ENCODE measurements around the gene SLC25A5.
"Not testable (repeated sequence)": the region's sequence is repeated elsewhere in the genome, so short reads cannot be mapped to it uniquely, and the experiment has no call there.

The SLC25A5 gene

GRCh38 chrX:119505145-119505544 is 36.9 kb downstream of the SLC25A5 start:
- H3K4me1 ChIP-seq (ENCODE audit: control insufficient read depth, insufficient read depth, low read length) = peaks cover 10% of the 10 kb centered on the region; the same call in 1 of the 2 replicates
- H3K9me3 ChIP-seq (ENCODE audit: control insufficient read depth, insufficient read depth, low read depth, low read length); H3K36me3 ChIP-seq (ENCODE audit: control insufficient read depth, insufficient read depth, low read length); H3K27ac ChIP-seq (ENCODE audit: low read depth, low read length); H3K9ac ChIP-seq (ENCODE audit: low read length); H3K27me3 ChIP-seq (ENCODE audit: control insufficient read depth, insufficient read depth, low read length); H3K4me3 ChIP-seq (ENCODE audit: low read depth, low read length): not testable (repeated sequence)

- Histone ChIP-seq H3K4me1 (ENCODE audit: control insufficient read depth, insufficient read depth, low read length) (peaks cover 10% of the 10 kb centered on the region; the same call in 1 of the 2 replicates), H3K9me3 (ENCODE audit: control insufficient read depth, insufficient read depth, low read depth, low read length) (peaks cover 2% of the 10 kb centered on the region; the same call in 1 of the 2 replicates), H3K27ac (ENCODE audit: low read depth, low read length) (no peak overlapping the region), H3K27me3 (ENCODE audit: control insufficient read depth, insufficient read depth, low read length) (no peaks in the 10 kb centered on the region), H3K36me3 (ENCODE audit: control insufficient read depth, insufficient read depth, low read length) (no peaks in the 10 kb centered on the region), H3K9ac (ENCODE audit: low read length) (no peak overlapping the region), H3K4me3 (ENCODE audit: low read depth, low read length) (no peak overlapping the region)
Observed at GRCh38 chrX:119505945-119506344, 37.7 kb downstream of the SLC25A5 start.

- Histone ChIP-seq H3K4me3 (ENCODE audit: low read depth, low read length) (no peak overlapping the region), H3K27me3 (ENCODE audit: control insufficient read depth, insufficient read depth, low read length) (no peaks in the 10 kb centered on the region), H3K4me1 (ENCODE audit: control insufficient read depth, insufficient read depth, low read length) (peaks cover 10% of the 10 kb centered on the region; the same call in 1 of the 2 replicates), H3K27ac (ENCODE audit: low read depth, low read length) (no peak overlapping the region), H3K9me3 (ENCODE audit: control insufficient read depth, insufficient read depth, low read depth, low read length) (no peaks in the 10 kb centered on the region; the same call in 1 of the 2 replicates), H3K9ac (ENCODE audit: low read length) (no peak overlapping the region), H3K36me3 (ENCODE audit: control insufficient read depth, insufficient read depth, low read length) (no peaks in the 10 kb centered on the region)
Observed at GRCh38 chrX:119507206-119507605, 39.0 kb downstream of the SLC25A5 start.

- H3K9me3 ChIP-seq (ENCODE audit: control insufficient read depth, insufficient read depth, low read depth, low read length) = peaks cover 2% of the 10 kb centered on the region; the same call in 1 of the 2 replicates
- no peak overlapping the region for H3K9ac ChIP-seq (ENCODE audit: low read length)
- no peaks in the 10 kb centered on the region for H3K36me3 ChIP-seq (ENCODE audit: control insufficient read depth, insufficient read depth, low read length)
- no peak overlapping the region for H3K27ac ChIP-seq (ENCODE audit: low read depth, low read length)
- H3K4me3 ChIP-seq (ENCODE audit: low read depth, low read length) = no peak overlapping the region
- no peaks in the 10 kb centered on the region for H3K27me3 ChIP-seq (ENCODE audit: control insufficient read depth, insufficient read depth, low read length)
- H3K4me1 ChIP-seq (ENCODE audit: control insufficient read depth, insufficient read depth, low read length) = no peaks in the 10 kb centered on the region
Observed at GRCh38 chrX:119512146-119512800, 44.0 kb downstream of the SLC25A5 start.

- Histone ChIP-seq H3K4me3 (ENCODE audit: low read depth, low read length) (no peak overlapping the region), H3K27ac (ENCODE audit: low read depth, low read length) (no peak overlapping the region), H3K27me3 (ENCODE audit: control insufficient read depth, insufficient read depth, low read length) (no peaks in the 10 kb centered on the region), H3K9me3 (ENCODE audit: control insufficient read depth, insufficient read depth, low read depth, low read length) (peaks cover 5% of the 10 kb centered on the region; the same call in 1 of the 2 replicates), H3K4me1 (ENCODE audit: control insufficient read depth, insufficient read depth, low read length) (no peaks in the 10 kb centered on the region), H3K9ac (ENCODE audit: low read length) (no peak overlapping the region), H3K36me3 (ENCODE audit: control insufficient read depth, insufficient read depth, low read length) (no peaks in the 10 kb centered on the region)
Observed at GRCh38 chrX:119516157-119516702, 48.0 kb downstream of the SLC25A5 start.

GRCh38 chrX:119518371-119518770 is 50.1 kb downstream of the SLC25A5 start:
- Histone ChIP-seq H3K4me3 (ENCODE audit: low read depth, low read length) (no peak overlapping the region), H3K36me3 (ENCODE audit: control insufficient read depth, insufficient read depth, low read length) (no peaks in the 10 kb centered on the region), H3K27me3 (ENCODE audit: control insufficient read depth, insufficient read depth, low read length) (no peaks in the 10 kb centered on the region), H3K9ac (ENCODE audit: low read length) (no peak overlapping the region), H3K27ac (ENCODE audit: low read depth, low read length) (no peak overlapping the region), H3K4me1 (ENCODE audit: control insufficient read depth, insufficient read depth, low read length) (no peaks in the 10 kb centered on the region), H3K9me3 (ENCODE audit: control insufficient read depth, insufficient read depth, low read depth, low read length) (peaks cover 5% of the 10 kb centered on the region; the same call in 1 of the 2 replicates)

All from HUES6 (cell line).